Gastrocnemius medialis (tissue), 4 donors: ENCODE data around the gene IL17RE. TPM values are rescaled to one million over a fixed set of nuclear protein-coding genes. Genes with fewer than 3 reads are reported as not detected.
"Not testable (repeated sequence)": the region's sequence is repeated elsewhere in the genome, so short reads cannot be mapped to it uniquely, and the experiment has no call there.

Experiments
- ATAC-seq, 2 donors: fragments of 150-250 bp; one replicate each; pipeline ENCODE4 v1.9.1; 2016
- DNase-seq, 2 donors: peaks; one replicate each; pipeline ENCODE4 v3.0.0-alpha.2; 2019
- H3K27ac ChIP-seq, 4 donors: fragments of 200-600 bp; sonication (generic); 1 replicate in 1 of 4; 2 replicates in 3 of 4; pipeline ENCODE4 v1.5.1; 2016 to 2018; ENCODE audit warnings: mild to moderate bottlenecking in 2 of 4, moderate library complexity in 1 of 4
- H3K27me3 ChIP-seq, 3 donors: fragments of 200-600 bp; sonication (generic) in 2 of 3; 1 replicate in 1 of 3; 2 replicates in 2 of 3; pipeline versions ENCODE4 v1.5.1 to v1.6.0; 2016 to 2019; ENCODE audit warnings: mild to moderate bottlenecking in 1 of 3, moderate library complexity in 1 of 3
- H3K36me3 ChIP-seq, 2 donors: fragments of 200-600 bp; sonication (generic) in 1 of 2; one replicate each; pipeline ENCODE4 v1.5.1; 2017 to 2018
- H3K4me1 ChIP-seq, 2 donors: fragments of 200-600 bp; sonication (generic) in 1 of 2; one replicate each; pipeline ENCODE4 v1.5.1; 2016 to 2017; ENCODE audit warnings: mild to moderate bottlenecking in 2 of 2
- H3K4me3 ChIP-seq, 4 donors: fragments of 200-600 bp; sonication (generic) in 3 of 4; 1 replicate in 1 of 4; 2 replicates in 3 of 4; pipeline ENCODE4 v1.5.1; 2016 to 2019; ENCODE audit warnings: mild to moderate bottlenecking in 2 of 4
- H3K9me3 ChIP-seq, 3 donors: fragments of 200-600 bp; sonication (generic) in 2 of 3; 1 replicate in 1 of 3; 2 replicates in 2 of 3; pipeline ENCODE4 v1.5.1; 2016 to 2019
- POLR2A ChIP-seq, 2 donors: fragments of 450-650 bp; IDR thresholded peaks; one replicate each; pipeline ENCODE4 v1.6.1; 2017; ENCODE audit warnings: antibody characterized with exemption in 2 of 2, mild to moderate bottlenecking in 2 of 2, moderate library complexity in 2 of 2
- in situ Hi-C, 4 donors: fragments of 200-750 bp; cut with MboI; loops; one replicate each; pipeline versions ENCODE4 v1.15.0 to v1.8.0; 2017; ENCODE audit warnings: low sequenced_read_pairs in 4 of 4
- intact Hi-C: fragments of 100-400 bp; cut with DNase I; formaldehyde crosslinking; loops from one replicate; pipeline ENCODE4 v1.15.1; 2023; ENCODE audit warnings: low total_unique reads
- total RNA-seq, 4 donors: library from RNA; depleted of rRNA; stranded (reverse); fragments of >200 nt; gene quantifications; one replicate each; pipeline versions ENCODE4 v1.1.0 to v1.2.3, GENCODE V29; 2016
- TF ChIP-seq, protein P1 (sequence below), 5 experiments: fragments of 450-650 bp in 3 of 5; fragments of 200-600 bp in 2 of 5; sonication (generic) in 2 of 5; IDR thresholded peaks in 4 of 5; conservative IDR thresholded peaks in 1 of 5; 1 replicate in 4 of 5; 2 replicates in 1 of 5; pipeline ENCODE4 v1.5.1; 2016 to 2019; ENCODE audit warnings: antibody characterized with exemption in 5 of 5, mild to moderate bottlenecking in 3 of 5, moderate library complexity in 3 of 5

The IL17RE gene
- total RNA-seq, 4 donors from 2014 or later = 0.20 to 1.5 (median 0.64) TPM; not detected in 1

- H3K9me3 ChIP-seq = no peaks in the 10 kb centered on the region
Measured at GRCh38 chr3:9938966-9939365, 36.3 kb downstream of the IL17RE start.

GRCh38 chr3:9939906-9940305, 37.3 kb downstream of the IL17RE start:
- Histone ChIP-seq H3K4me1 (peaks cover 12 to 13% of the 10 kb centered on the region in 2 donors), H3K36me3 (peaks cover 0 to 59% of the 10 kb centered on the region in 2 donors)
- not testable (repeated sequence) for H3K27me3 ChIP-seq, H3K27ac ChIP-seq, ATAC-seq, H3K9me3 ChIP-seq, H3K4me3 ChIP-seq, DNase-seq
- intact Hi-C loops = loop anchor here (10.0 kb wide), 1 partner anchor 205 kb away; the partner anchor contains the start of gene VHL
- in situ Hi-C loops = loop anchor here in 2 of 4 donors (10.0 kb wide), 2 partner anchors 85 to 95 kb away; partner anchors contain the start of genes FANCD2 (in 1 of the 2) and RPUSD3 (in 1 of the 2)

More at GRCh38 chr3:9938966-9939365, 36.3 kb downstream of the IL17RE start:
- no peak overlapping the region for H3K27ac ChIP-seq
- DNase-seq (no peak), ATAC-seq (no peak)
- no peak overlapping the region for H3K4me3 ChIP-seq
- H3K4me1 ChIP-seq = peaks cover 20 to 21% of the 10 kb centered on the region in 2 donors
- peaks cover 0 to 55% of the 10 kb centered on the region in 2 donors for H3K36me3 ChIP-seq
- H3K27me3 ChIP-seq = no peaks in the 10 kb centered on the region
- in situ Hi-C loops (loop anchor here in 2 of 4 donors (10.0 kb wide), 2 partner anchors 86 to 94 kb away; partner anchors contain the start of genes FANCD2 (in 1 of the 2) and RPUSD3 (in 1 of the 2)), intact Hi-C loops (loop anchor here (10.0 kb wide), 1 partner anchor 206 kb away; the partner anchor contains the start of gene VHL)
- no peak for TF ChIP-seq POLR2A (IDR thresholded peaks at IDR 0.05)
- TF ChIP-seq, protein P1, sequence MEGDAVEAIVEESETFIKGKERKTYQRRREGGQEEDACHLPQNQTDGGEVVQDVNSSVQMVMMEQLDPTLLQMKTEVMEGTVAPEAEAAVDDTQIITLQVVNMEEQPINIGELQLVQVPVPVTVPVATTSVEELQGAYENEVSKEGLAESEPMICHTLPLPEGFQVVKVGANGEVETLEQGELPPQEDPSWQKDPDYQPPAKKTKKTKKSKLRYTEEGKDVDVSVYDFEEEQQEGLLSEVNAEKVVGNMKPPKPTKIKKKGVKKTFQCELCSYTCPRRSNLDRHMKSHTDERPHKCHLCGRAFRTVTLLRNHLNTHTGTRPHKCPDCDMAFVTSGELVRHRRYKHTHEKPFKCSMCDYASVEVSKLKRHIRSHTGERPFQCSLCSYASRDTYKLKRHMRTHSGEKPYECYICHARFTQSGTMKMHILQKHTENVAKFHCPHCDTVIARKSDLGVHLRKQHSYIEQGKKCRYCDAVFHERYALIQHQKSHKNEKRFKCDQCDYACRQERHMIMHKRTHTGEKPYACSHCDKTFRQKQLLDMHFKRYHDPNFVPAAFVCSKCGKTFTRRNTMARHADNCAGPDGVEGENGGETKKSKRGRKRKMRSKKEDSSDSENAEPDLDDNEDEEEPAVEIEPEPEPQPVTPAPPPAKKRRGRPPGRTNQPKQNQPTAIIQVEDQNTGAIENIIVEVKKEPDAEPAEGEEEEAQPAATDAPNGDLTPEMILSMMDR (IDR thresholded peaks at IDR 0.05 in 4 of 5, conservative IDR thresholded peaks at IDR 0.05 in 1 of 5) = no peak

- H3K4me3 ChIP-seq = no peak overlapping the region
- no peaks in the 10 kb centered on the region for H3K9me3 ChIP-seq
- H3K27ac ChIP-seq = no peak overlapping the region
- peaks cover 0 to 51% of the 10 kb centered on the region in 2 donors for H3K36me3 ChIP-seq
- H3K4me1 ChIP-seq = peaks cover 4% of the 10 kb centered on the region in 2 donors
- no peaks in the 10 kb centered on the region for H3K27me3 ChIP-seq
- ATAC-seq (no peak), DNase-seq (no peak)
- in situ Hi-C loops = no loop called here
- intact Hi-C loops = no loop called here
- TF ChIP-seq POLR2A (IDR thresholded peaks at IDR 0.05) = no peak
- TF ChIP-seq, protein P1 (IDR thresholded peaks at IDR 0.05 in 4 of 5, conservative IDR thresholded peaks at IDR 0.05 in 1 of 5) = no peak
Measured at GRCh38 chr3:9940746-9941145, 38.1 kb downstream of the IL17RE start.

DNA sequence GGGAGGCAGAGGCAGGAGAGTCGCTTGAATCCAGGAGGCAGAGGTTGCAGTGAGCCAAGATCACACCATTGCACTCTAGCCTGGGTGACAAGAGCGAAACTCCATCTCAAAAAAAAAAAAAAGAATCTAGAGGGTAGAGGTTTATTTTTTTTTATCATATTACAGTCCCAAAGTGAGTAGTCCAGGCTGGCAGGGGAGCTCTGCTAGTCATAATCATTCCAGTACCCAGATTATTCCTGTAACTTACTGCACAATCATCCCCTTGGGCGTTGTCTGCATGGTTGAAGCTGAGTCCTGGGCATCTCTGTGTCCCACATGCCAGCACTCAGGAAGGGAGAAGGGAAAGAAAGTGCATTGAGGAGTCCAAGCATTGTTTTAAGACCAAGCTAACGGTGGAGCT, 39.5 kb downstream of the IL17RE start:
- peaks cover 0 to 40% of the 10 kb centered on the region in 2 donors for H3K36me3 ChIP-seq
- in situ Hi-C loops (no loop called here), intact Hi-C loops (no loop called here)

GRCh38 chr3:9942934-9943690, 40.5 kb downstream of the IL17RE start:
- H3K36me3 ChIP-seq = peaks cover 0 to 30% of the 10 kb centered on the region in 2 donors
- intact Hi-C loops (no loop called here), in situ Hi-C loops (no loop called here)
- TF ChIP-seq, protein P1 (IDR thresholded peaks at IDR 0.05 in 4 of 5, conservative IDR thresholded peaks at IDR 0.05 in 1 of 5) = no peak
- TF ChIP-seq POLR2A (IDR thresholded peaks at IDR 0.05) = no peak
- no peak overlapping the region for H3K27ac ChIP-seq
- H3K4me1 ChIP-seq = peaks cover 7 to 16% of the 10 kb centered on the region in 2 donors
- no peak overlapping the region for H3K4me3 ChIP-seq
- DNase-seq (no peak), ATAC-seq (no peak)
- no peaks in the 10 kb centered on the region for H3K9me3 ChIP-seq
- H3K27me3 ChIP-seq = no peaks in the 10 kb centered on the region

More for the DNA sequence above, 39.5 kb downstream of the IL17RE start:
- DNase-seq (no peak), ATAC-seq (no peak)
- H3K4me1 ChIP-seq = peaks cover 0 to 9% of the 10 kb centered on the region in 2 donors
- H3K27ac ChIP-seq = no peak overlapping the region
- H3K27me3 ChIP-seq = no peaks in the 10 kb centered on the region
- TF ChIP-seq POLR2A (IDR thresholded peaks at IDR 0.05) = no peak
- TF ChIP-seq, protein P1 (IDR thresholded peaks at IDR 0.05 in 4 of 5, conservative IDR thresholded peaks at IDR 0.05 in 1 of 5) = no peak
- H3K4me3 ChIP-seq = no peak overlapping the region
- H3K9me3 ChIP-seq = no peaks in the 10 kb centered on the region
